Stomach (tissue), 4 donors: ENCODE data around the gene PDE4B.

ENCODE experiments used
- EP300 ChIP-seq: sonication (generic); formaldehyde crosslinking; IDR thresholded peaks from one replicate; pipeline ENCODE4 v1.6.1; 2017; ENCODE audit warnings: antibody characterized with exemption
- POLR2A ChIP-seq, 4 donors: fragments of 450-650 bp; IDR thresholded peaks; one replicate each; pipeline ENCODE4 v1.6.1; 2016; ENCODE audit warnings: antibody characterized with exemption in 4 of 4, control low read depth in 2 of 4, mild to moderate bottlenecking in 1 of 4, moderate library complexity in 1 of 4
- POLR2AphosphoS5 ChIP-seq, 3 donors: sonication (generic); formaldehyde crosslinking; IDR thresholded peaks; one replicate each; pipeline ENCODE4 v1.6.1; 2016; ENCODE audit warnings: antibody characterized with exemption in 3 of 3
- TF ChIP-seq, protein P1 (sequence below), 7 experiments: fragments of 450-650 bp in 4 of 7; fragments of 200-600 bp in 3 of 7; sonication (generic) in 3 of 7; IDR thresholded peaks; one replicate each; pipeline ENCODE4 v1.5.1; 2016 to 2019; ENCODE audit warnings: antibody characterized with exemption in 7 of 7, control low read depth in 2 of 7, mild to moderate bottlenecking in 1 of 7

DNA sequence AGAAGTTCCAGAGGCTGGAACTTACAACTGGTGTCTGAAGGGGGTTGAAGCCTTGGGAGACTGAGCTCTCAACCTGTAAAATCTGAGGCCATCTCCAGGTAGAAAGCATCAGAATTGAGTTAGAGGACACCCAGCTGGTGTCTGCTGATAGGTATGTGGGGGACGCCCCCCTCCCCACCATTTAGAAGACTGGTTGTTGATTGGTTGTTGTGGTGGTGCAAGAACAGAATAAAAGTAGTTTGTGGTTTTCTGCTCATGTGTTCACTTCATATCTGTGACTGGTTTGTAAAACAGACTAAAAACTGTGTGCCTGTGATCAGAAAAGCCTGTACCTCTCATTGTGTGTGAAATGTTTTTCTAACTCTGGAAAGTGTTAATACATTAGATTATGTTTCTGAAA lies 33.2 kb upstream of the PDE4B start:
- TF ChIP-seq POLR2A (IDR thresholded peaks at IDR 0.05): no peak
- TF ChIP-seq, protein P1, sequence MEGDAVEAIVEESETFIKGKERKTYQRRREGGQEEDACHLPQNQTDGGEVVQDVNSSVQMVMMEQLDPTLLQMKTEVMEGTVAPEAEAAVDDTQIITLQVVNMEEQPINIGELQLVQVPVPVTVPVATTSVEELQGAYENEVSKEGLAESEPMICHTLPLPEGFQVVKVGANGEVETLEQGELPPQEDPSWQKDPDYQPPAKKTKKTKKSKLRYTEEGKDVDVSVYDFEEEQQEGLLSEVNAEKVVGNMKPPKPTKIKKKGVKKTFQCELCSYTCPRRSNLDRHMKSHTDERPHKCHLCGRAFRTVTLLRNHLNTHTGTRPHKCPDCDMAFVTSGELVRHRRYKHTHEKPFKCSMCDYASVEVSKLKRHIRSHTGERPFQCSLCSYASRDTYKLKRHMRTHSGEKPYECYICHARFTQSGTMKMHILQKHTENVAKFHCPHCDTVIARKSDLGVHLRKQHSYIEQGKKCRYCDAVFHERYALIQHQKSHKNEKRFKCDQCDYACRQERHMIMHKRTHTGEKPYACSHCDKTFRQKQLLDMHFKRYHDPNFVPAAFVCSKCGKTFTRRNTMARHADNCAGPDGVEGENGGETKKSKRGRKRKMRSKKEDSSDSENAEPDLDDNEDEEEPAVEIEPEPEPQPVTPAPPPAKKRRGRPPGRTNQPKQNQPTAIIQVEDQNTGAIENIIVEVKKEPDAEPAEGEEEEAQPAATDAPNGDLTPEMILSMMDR (IDR thresholded peaks at IDR 0.05): no peak
- no peak for TF ChIP-seq POLR2AphosphoS5 (IDR thresholded peaks at IDR 0.05)
- no peak for TF ChIP-seq EP300
